Liver (tissue), 9 donors: ENCODE results near the gene NAALADL1. TPM values are rescaled to one million over a fixed set of nuclear protein-coding genes. Genes with fewer than 3 reads are reported as not detected.

Experiments
- DNase-seq: peaks from one replicate; pipeline ENCODE4 v3.0.0-alpha.2; 2017; ENCODE audit warnings: low spot score
- H3K27ac ChIP-seq, 2 donors: one replicate each; pipeline ENCODE4 v1.7.0; 2013; ENCODE audit warnings: inconsistent platforms in 2 of 2, low read length in 2 of 2, control low read depth in 1 of 2, low read depth in 1 of 2, mild to moderate bottlenecking in 1 of 2
- H3K27me3 ChIP-seq, 4 donors: one replicate each; pipeline versions ENCODE4 v1.6.1 to v1.7.0; 2013; ENCODE audit warnings: low read length in 3 of 4, inconsistent platforms in 1 of 4, mild to moderate bottlenecking in 1 of 4, moderate library complexity in 1 of 4; ENCODE audit not compliant: control insufficient read depth in 4 of 4, insufficient read depth in 4 of 4
- H3K36me3 ChIP-seq, 4 donors: one replicate each; pipeline versions ENCODE4 v1.6.1 to v1.7.0; 2013; ENCODE audit warnings: low read length in 3 of 4, mild to moderate bottlenecking in 3 of 4, low read depth in 1 of 4, moderate library complexity in 1 of 4; ENCODE audit not compliant: control insufficient read depth in 4 of 4, insufficient read depth in 3 of 4
- H3K4me1 ChIP-seq, 4 donors: one replicate each; pipeline versions ENCODE4 v1.6.1 to v1.7.0; 2013; ENCODE audit warnings: low read length in 3 of 4, mild to moderate bottlenecking in 3 of 4, moderate library complexity in 1 of 4; ENCODE audit not compliant: control insufficient read depth in 4 of 4, insufficient read depth in 4 of 4
- H3K4me3 ChIP-seq, 3 donors: one replicate each; pipeline versions ENCODE4 v1.6.1 to v1.7.0; 2013; ENCODE audit warnings: low read length in 3 of 3, control low read depth in 1 of 3, low read depth in 1 of 3, mild to moderate bottlenecking in 1 of 3
- H3K9ac ChIP-seq, 2 donors: one replicate each; pipeline ENCODE4 v1.7.0; 2013; ENCODE audit warnings: low read length in 2 of 2, mild to moderate bottlenecking in 2 of 2, moderate library complexity in 2 of 2, control low read depth in 1 of 2, low read depth in 1 of 2
- H3K9me3 ChIP-seq, 4 donors: one replicate each; pipeline versions ENCODE4 v1.6.1 to v1.7.0; 2013; ENCODE audit warnings: low read length in 3 of 4; ENCODE audit not compliant: control insufficient read depth in 4 of 4
- ATF3 ChIP-seq: IDR thresholded peaks from 2 replicates; pipeline ENCODE4 v1.6.1; 2016; ENCODE audit warnings: antibody characterized with exemption
- CTCF ChIP-seq: fragments of 150-350 bp; IDR thresholded peaks from 2 replicates; pipeline ENCODE4 v1.5.1; 2017; ENCODE audit warnings: improper control_type of control experiment, low read depth, low read length; ENCODE audit not compliant: missing input control
- EGR1 ChIP-seq, 2 donors: IDR thresholded peaks; 2 replicates each; pipeline ENCODE4 v1.6.1; 2016 to 2018; ENCODE audit warnings: antibody characterized with exemption in 2 of 2, low read depth in 2 of 2
- FOXA1 ChIP-seq: IDR thresholded peaks from 2 replicates; pipeline ENCODE4 v1.6.1; 2016; ENCODE audit warnings: antibody characterized with exemption
- FOXA2 ChIP-seq: IDR thresholded peaks from 2 replicates; pipeline ENCODE4 v1.6.1; 2016; ENCODE audit warnings: antibody characterized with exemption
- GABPA ChIP-seq, 2 donors: IDR thresholded peaks in 1 of 2; conservative IDR thresholded peaks in 1 of 2; 2 replicates each; pipeline ENCODE4 v1.6.1; 2016; ENCODE audit warnings: antibody characterized with exemption in 2 of 2, mild to moderate bottlenecking in 1 of 2, moderate library complexity in 1 of 2
- HNF4A ChIP-seq, 2 donors: conservative IDR thresholded peaks; 2 replicates each; pipeline ENCODE4 v1.6.1; 2016; ENCODE audit warnings: antibody characterized with exemption in 2 of 2, mild to moderate bottlenecking in 2 of 2
- HNF4G ChIP-seq: IDR thresholded peaks from 2 replicates; pipeline ENCODE4 v1.6.1; 2016; ENCODE audit warnings: antibody characterized with exemption
- JUND ChIP-seq, 2 donors: IDR thresholded peaks; 2 replicates each; pipeline ENCODE4 v1.6.1; 2016; ENCODE audit warnings: antibody characterized with exemption in 2 of 2
- NR2F2 ChIP-seq: IDR thresholded peaks from 2 replicates; pipeline ENCODE4 v1.6.1; 2016; ENCODE audit warnings: antibody characterized with exemption
- RAD21 ChIP-seq, 2 donors: IDR thresholded peaks; 2 replicates each; pipeline ENCODE4 v1.6.1; 2016; ENCODE audit warnings: antibody characterized with exemption in 2 of 2, mild to moderate bottlenecking in 2 of 2
- REST ChIP-seq: IDR thresholded peaks from 2 replicates; pipeline ENCODE4 v1.6.1; 2016; ENCODE audit warnings: antibody characterized with exemption, mild to moderate bottlenecking
- RXRA ChIP-seq, 2 donors: IDR thresholded peaks; 2 replicates each; pipeline ENCODE4 v1.6.1; 2017 to 2018; ENCODE audit warnings: antibody characterized with exemption in 2 of 2, mild to moderate bottlenecking in 1 of 2
- SP1 ChIP-seq: IDR thresholded peaks from 2 replicates; pipeline ENCODE4 v1.6.1; 2018; ENCODE audit warnings: antibody characterized with exemption, mild to moderate bottlenecking
- TAF1 ChIP-seq: conservative IDR thresholded peaks from 2 replicates; pipeline ENCODE4 v1.6.1; 2016; ENCODE audit warnings: antibody characterized with exemption, mild to moderate bottlenecking
- YY1 ChIP-seq: IDR thresholded peaks from 2 replicates; pipeline ENCODE4 v1.6.1; 2016; ENCODE audit warnings: antibody characterized with exemption, mild to moderate bottlenecking
- WGBS: extraction: QIAGEN DNeasy Blood & Tissue Kit; methylation state at CpG from one replicate; pipeline ENCODE4 v1.1.7; 2013; 5-methylcytosine and 5-hydroxymethylcytosine counted together
- polyA plus RNA-seq, 2 donors: library from polyadenylated mRNA; stranded (reverse) in 1 of 2; unstranded in 1 of 2; fragments of 200-250 nt in 1 of 2; fragments of >200 nt in 1 of 2; fragmentation: Nextera tagmentation in 1 of 2; extraction: Ambion mirVana in 1 of 2; gene quantifications; one replicate each; pipeline versions ENCODE4 v1.2.1 to v1.2.3, GENCODE V29; 2013 to 2015
- total RNA-seq, 2 donors: library from RNA; depleted of rRNA; stranded (reverse); fragments of >200 nt; gene quantifications; one replicate each; pipeline ENCODE4 v1.2.3, GENCODE V29; 2014
- TF ChIP-seq, protein P1 (sequence below): IDR thresholded peaks from 2 replicates; pipeline ENCODE4 v1.6.1; 2016; ENCODE audit warnings: antibody characterized with exemption
- TF ChIP-seq, protein P2 (sequence below): IDR thresholded peaks from 2 replicates; pipeline ENCODE4 v1.6.1; 2016; ENCODE audit warnings: antibody characterized with exemption
- donor health status: healthy.
- donor health status: healthy.
- donor health status: healthy.
- donor health status: healthy.
- donor health status: healthy.

NAALADL1 gene
- total and polyA plus RNA-seq, 4 donors, result 1.2 to 2.1 (median 1.6) TPM

DNA sequence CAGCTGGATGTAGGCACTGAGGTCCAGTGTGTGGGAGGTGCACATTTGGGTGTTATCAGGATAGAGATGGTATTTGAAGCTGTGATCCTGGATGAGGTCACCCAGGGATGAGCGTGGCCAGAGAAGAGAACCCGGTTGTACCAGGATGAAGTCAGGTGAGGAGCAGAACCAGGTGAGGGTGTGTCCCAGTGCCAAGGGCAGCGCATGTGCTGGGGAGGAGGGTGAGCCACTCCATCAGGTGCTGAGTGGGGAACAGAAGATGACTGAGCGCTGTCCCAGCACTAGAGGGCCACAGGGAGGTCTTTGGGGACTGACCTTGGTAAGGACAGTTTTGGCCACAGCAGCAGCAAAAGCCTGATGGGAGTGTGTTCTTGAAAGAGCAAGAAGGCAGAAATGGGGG, 41.6 kb downstream of the NAALADL1 start:
- H3K9ac ChIP-seq, result no peak overlapping the region
- peaks cover 0 to 16% (median 10%) of the 10 kb centered on the region in 4 donors for H3K4me1 ChIP-seq
- no peak for DNase-seq
- 90% methylated on average over 4 of the region's 4 CpGs for WGBS
- peaks cover 2 to 5% (median 2%) of the 10 kb centered on the region in 4 donors for H3K36me3 ChIP-seq
- no peak overlapping the region for H3K27ac ChIP-seq
- H3K9me3 ChIP-seq, result no peaks in the 10 kb centered on the region
- no peak for TF ChIP-seq FOXA2
- no peak for TF ChIP-seq CTCF
- no peak for TF ChIP-seq RXRA (IDR thresholded peaks at IDR 0.05)
- no peak for TF ChIP-seq NR2F2
- TF ChIP-seq YY1, result no peak
- TF ChIP-seq HNF4G, result no peak
- no peak for TF ChIP-seq ATF3
- no peak for TF ChIP-seq REST
- no peak for TF ChIP-seq RAD21 (IDR thresholded peaks at IDR 0.05)
- TF ChIP-seq TAF1, result no peak
- TF ChIP-seq SP1, result no peak
- TF ChIP-seq, protein P1, sequence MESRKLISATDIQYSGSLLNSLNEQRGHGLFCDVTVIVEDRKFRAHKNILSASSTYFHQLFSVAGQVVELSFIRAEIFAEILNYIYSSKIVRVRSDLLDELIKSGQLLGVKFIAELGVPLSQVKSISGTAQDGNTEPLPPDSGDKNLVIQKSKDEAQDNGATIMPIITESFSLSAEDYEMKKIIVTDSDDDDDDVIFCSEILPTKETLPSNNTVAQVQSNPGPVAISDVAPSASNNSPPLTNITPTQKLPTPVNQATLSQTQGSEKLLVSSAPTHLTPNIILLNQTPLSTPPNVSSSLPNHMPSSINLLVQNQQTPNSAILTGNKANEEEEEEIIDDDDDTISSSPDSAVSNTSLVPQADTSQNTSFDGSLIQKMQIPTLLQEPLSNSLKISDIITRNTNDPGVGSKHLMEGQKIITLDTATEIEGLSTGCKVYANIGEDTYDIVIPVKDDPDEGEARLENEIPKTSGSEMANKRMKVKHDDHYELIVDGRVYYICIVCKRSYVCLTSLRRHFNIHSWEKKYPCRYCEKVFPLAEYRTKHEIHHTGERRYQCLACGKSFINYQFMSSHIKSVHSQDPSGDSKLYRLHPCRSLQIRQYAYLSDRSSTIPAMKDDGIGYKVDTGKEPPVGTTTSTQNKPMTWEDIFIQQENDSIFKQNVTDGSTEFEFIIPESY, result no peak
- no peak for TF ChIP-seq GABPA (IDR thresholded peaks at IDR 0.05 in 1 of 2, conservative IDR thresholded peaks at IDR 0.05 in 1 of 2)
- TF ChIP-seq EGR1 (IDR thresholded peaks at IDR 0.05; ENCODE audit: low read depth in 2 of 2), result no peak
- TF ChIP-seq HNF4A (conservative IDR thresholded peaks at IDR 0.05), result no peak
- no peak overlapping the region for H3K4me3 ChIP-seq
- H3K27me3 ChIP-seq, result no peaks in the 10 kb centered on the region

- H3K36me3 ChIP-seq, result peaks cover 2% of the 10 kb centered on the region in 4 donors
- peak overlapping the region; percentile 37 to 44 for H3K9ac ChIP-seq
- WGBS, result 33% methylated on average over 23 of the region's 23 CpGs
- H3K4me1 ChIP-seq, result peaks cover 0 to 16% (median 10%) of the 10 kb centered on the region in 4 donors
- peak overlapping the region; percentile 97 to 99 for H3K27ac ChIP-seq
- no peak for DNase-seq
- no peaks in the 10 kb centered on the region for H3K9me3 ChIP-seq
- no peaks in the 10 kb centered on the region for H3K27me3 ChIP-seq
- H3K4me3 ChIP-seq, result peak overlapping the region; percentile 80 to 94 (median 91)
- TF ChIP-seq NR2F2 (no peak), ATF3 (no peak), EGR1 (IDR thresholded peaks at IDR 0.05; ENCODE audit: low read depth in 2 of 2) (no peak), TAF1 (no peak), FOXA2 (no peak), RXRA (IDR thresholded peaks at IDR 0.05) (no peak), FOXA1 (no peak), JUND (IDR thresholded peaks at IDR 0.05) (no peak)
- TF ChIP-seq, protein P2, sequence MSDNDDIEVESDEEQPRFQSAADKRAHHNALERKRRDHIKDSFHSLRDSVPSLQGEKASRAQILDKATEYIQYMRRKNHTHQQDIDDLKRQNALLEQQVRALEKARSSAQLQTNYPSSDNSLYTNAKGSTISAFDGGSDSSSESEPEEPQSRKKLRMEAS, result no peak
These were observed 43.6 kb downstream of the NAALADL1 start for GRCh38 chr11:65014726-65015227.
